NCI-H510A treated with DMSO at 0.1 percent for 48 hours (cell line): Measurements from ENCODE around the gene ARFIP2.
A peak's percentile ranks its signal among the peaks of the same experiment; 100 is the strongest.

Experiments used
- DNase-seq: peaks from one replicate; lab custom pipeline; 2025; lab: John Stamatoyannopoulos, UW

ARFIP2 gene

GRCh38 chr11:6442441-6442840, 38.7 kb downstream of the ARFIP2 start:
- no peak for DNase-seq

- DNase-seq, result no peak
Observed at GRCh38 chr11:6440906-6441358, 40.2 kb downstream of the ARFIP2 start, which contains the start of gene HPX. TSS of gene HPX (minus strand) at chr11:6440987. CDS start at chr11:6440963, 24 bp downstream.

DNA sequence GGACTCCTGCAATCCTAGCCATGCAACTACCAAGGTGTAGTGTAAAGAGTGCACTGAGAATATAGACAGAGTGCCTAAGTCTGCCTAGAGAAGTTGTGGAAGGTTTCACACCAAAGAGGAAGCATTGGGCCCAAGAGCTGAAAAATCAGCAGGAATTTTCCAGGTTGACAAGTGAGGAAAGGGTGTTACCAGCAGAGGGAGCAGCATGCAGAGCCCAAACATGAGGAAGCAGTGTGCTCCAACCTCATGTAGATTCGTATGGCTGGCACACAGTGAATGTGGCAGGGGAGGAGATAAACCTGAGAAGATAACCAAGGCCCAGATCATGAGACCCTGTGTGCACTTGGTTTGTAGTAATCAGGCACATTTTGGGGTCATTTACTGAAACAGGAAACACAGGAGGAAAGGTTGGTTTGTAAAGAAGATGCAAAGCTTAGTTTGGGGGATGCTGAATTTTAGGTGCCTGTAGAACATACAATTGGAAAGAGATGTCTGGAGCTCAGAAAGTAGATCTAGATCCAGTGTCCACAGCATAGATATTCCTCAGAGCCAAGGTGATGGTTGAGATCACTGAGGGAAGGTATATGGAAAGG, 42.1 kb downstream of the ARFIP2 start:
- peak; percentile 9 for DNase-seq

DNA sequence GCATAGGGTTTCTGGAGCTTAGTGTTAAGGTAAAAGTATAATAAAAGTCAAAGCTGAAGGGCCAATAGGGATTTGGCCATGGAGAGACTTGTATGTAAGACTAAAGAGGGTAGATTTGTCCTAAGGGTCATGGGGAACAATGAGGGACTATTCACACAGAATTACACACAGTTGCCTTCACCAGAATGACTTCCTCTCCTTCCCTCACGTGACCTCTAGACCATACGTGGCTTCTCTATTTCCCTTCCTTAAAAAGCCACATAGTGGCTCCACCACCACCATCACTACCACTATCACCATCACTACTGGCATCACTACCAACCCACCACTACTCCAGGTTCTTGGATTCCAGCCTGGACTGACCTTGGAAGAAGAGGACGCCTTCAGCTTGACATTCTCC, 43.1 kb downstream of the ARFIP2 start:
- no peak for DNase-seq

GRCh38 chr11:6437423-6437822, 43.7 kb downstream of the ARFIP2 start:
- DNase-seq, result no peak

DNA sequence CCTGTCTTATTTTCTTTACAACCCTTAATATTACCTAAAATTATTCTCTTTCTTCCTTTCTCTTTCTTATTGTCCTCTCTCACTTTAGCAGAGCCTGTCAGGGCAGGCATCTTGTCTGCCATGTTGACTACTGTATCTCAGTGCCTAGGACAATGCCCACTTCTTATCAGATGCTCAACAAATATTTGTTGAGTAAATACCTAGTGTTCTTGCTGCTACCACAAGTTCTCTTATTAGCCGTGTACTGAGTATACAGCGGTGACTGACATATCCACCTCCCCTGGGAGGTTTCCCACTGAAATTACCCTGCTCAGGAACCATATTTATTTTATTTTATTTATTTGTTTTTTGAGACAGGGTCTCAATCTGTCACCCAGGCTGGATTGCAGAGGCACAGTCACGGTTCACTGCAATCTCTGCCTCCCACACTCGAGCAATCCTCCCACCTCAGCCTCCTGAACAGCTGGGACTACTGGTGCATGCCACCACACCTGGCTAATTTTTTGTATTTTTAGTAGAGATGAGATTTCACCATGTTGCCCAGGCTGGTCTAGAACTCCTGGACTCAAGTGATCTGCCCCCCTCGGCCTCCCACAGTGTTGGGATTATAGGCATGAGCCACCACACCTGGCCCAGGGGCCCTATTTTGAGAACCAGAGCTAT, 47.0 kb downstream of the ARFIP2 start:
- DNase-seq, result no peak

GRCh38 chr11:6431861-6432260, 49.3 kb downstream of the ARFIP2 start:
- DNase-seq, result no peak

DNA sequence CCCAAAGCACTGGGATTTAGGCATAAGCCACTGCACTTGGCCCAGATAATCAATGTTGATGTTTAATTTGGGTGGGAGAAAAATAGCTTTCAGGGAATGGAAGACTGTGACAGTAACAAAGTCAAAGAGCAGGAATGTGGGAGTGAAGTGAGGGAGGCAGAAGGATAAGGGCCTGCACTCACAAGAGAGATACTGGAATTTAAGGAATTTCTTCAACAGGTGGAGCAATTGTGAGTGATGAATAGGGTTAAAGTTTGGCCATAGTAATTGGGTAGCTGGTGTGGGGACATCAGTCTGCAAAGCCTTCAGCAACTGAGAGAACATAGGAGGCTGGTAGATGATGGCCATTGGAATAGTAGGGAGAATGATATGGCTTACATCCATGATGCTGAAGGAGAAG, 53.6 kb downstream of the ARFIP2 start:
- DNase-seq, result no peak
